ENCODE measurements around the gene SEMA3G.

Gene SEMA3G

GRCh38 chr3:52408466-52408865, 36.4 kb downstream of the SEMA3G start:
- no peak for DNase-seq

- no peak for DNase-seq
Measured at GRCh38 chr3:52407779-52408178, 37.1 kb downstream of the SEMA3G start.

GRCh38 chr3:52406791-52407510, 38.0 kb downstream of the SEMA3G start:
- DNase-seq = no peak

- DNase-seq = no peak
Measured at GRCh38 chr3:52406231-52406661, 38.7 kb downstream of the SEMA3G start.

- no peak for DNase-seq
Measured at GRCh38 chr3:52405601-52406110, 39.2 kb downstream of the SEMA3G start.

- DNase-seq = no peak
Measured at GRCh38 chr3:52405066-52405465, 39.8 kb downstream of the SEMA3G start.

GRCh38 chr3:52404391-52404790, 40.5 kb downstream of the SEMA3G start:
- no peak for DNase-seq

GRCh38 chr3:52403955-52404354, 40.9 kb downstream of the SEMA3G start:
- no peak for DNase-seq

GRCh38 chr3:52403271-52403841, 41.5 kb downstream of the SEMA3G start:
- DNase-seq = no peak

- no peak for DNase-seq
Measured at GRCh38 chr3:52402706-52403270, 42.1 kb downstream of the SEMA3G start.

GRCh38 chr3:52402101-52402521, 42.8 kb downstream of the SEMA3G start:
- DNase-seq = no peak

GRCh38 chr3:52401551-52401950, 43.4 kb downstream of the SEMA3G start:
- DNase-seq = no peak

GRCh38 chr3:52401021-52401420, 43.9 kb downstream of the SEMA3G start:
- no peak for DNase-seq

GRCh38 chr3:52400275-52400793, 44.6 kb downstream of the SEMA3G start:
- DNase-seq = no peak

GRCh38 chr3:52399593-52399992, 45.3 kb downstream of the SEMA3G start:
- DNase-seq = no peak

- no peak for DNase-seq
Measured at GRCh38 chr3:52399131-52399530, 45.8 kb downstream of the SEMA3G start.

GRCh38 chr3:52398670-52399081, 46.2 kb downstream of the SEMA3G start:
- DNase-seq = no peak

GRCh38 chr3:52397676-52398399, 47.1 kb downstream of the SEMA3G start:
- DNase-seq = no peak

GRCh38 chr3:52396907-52397591, 47.9 kb downstream of the SEMA3G start:
- DNase-seq = no peak

- DNase-seq = no peak
Measured at GRCh38 chr3:52396011-52396906, 48.6 kb downstream of the SEMA3G start.

GRCh38 chr3:52395503-52395865, 49.4 kb downstream of the SEMA3G start:
- no peak for DNase-seq
